Measurements from ENCODE around the gene HSPA6.
"Not testable (repeated sequence)": the region's sequence is repeated elsewhere in the genome, so short reads cannot be mapped to it uniquely, and the experiment has no call there.

HSPA6 gene

GRCh38 chr1:161538925-161539479 lies 14.7 kb downstream of the HSPA6 start:
- not testable (repeated sequence) for DNase-seq

DNA sequence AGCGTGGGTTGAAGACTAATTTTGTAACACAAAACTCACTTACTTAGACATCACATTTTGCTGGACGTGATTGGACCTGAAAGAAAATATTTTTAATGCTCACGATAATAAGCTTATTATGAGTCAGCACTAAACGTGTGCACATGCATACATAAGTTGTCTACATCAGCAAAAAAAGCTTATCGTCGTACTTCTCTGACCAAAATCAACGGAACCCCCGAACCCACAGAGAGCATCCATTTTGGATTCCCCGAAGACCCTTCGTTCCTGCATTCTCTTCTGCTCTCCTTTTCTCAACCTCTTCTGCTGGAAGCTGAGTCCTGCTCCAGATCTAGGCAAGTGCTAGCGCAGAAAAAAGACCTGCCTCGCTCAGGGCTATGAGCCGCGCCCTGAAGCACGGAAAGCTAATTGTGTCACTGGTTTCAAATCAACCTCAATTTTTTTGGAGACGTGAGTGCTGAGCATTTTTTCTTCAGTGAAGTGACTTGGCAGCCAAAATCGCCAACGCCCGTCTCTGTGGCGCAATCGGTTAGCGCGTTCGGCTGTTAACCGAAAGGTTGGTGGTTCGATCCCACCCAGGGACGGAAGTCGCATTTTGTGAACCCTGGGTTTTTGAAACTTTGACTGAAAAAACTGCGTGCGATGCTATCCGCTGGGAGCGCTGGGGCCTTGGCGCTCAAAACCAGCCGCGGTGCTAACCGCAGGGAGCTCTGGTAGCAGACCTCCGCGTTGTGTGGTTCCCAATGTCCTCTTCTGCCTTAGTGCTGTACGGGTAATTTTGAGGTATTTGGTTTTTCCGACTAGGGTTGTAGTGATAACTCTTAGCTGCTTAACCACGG lies 15.6 kb downstream of the HSPA6 start:
- DNase-seq = not testable (repeated sequence)

- not testable (repeated sequence) for DNase-seq
These were observed 16.2 kb downstream of the HSPA6 start for GRCh38 chr1:161540570-161540960.

DNA sequence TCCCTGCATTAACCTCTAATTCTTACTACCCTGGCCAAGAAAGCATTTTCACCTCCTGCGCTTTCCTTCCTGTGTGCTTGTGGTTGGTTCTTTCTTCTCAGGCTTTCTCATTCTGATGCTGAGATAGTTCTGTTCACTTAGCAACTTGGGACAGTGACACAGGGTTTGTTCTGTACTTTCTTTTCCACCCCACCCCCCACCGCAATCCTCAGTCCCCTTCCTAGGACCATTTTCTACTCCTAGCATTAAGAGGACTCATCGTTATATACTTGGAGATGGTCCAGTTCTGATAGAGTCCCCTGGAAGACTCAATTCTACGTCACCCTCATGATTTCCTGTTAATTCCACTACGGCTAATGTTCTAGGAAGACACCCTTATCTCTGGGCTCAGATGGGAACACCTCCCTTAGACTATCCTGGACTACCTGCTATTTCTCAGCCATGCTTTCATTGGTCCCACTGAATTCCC lies 17.8 kb downstream of the HSPA6 start:
- not testable (repeated sequence) for DNase-seq

- DNase-seq = not testable (repeated sequence)
These were observed 18.8 kb downstream of the HSPA6 start for GRCh38 chr1:161543125-161543524.

DNA sequence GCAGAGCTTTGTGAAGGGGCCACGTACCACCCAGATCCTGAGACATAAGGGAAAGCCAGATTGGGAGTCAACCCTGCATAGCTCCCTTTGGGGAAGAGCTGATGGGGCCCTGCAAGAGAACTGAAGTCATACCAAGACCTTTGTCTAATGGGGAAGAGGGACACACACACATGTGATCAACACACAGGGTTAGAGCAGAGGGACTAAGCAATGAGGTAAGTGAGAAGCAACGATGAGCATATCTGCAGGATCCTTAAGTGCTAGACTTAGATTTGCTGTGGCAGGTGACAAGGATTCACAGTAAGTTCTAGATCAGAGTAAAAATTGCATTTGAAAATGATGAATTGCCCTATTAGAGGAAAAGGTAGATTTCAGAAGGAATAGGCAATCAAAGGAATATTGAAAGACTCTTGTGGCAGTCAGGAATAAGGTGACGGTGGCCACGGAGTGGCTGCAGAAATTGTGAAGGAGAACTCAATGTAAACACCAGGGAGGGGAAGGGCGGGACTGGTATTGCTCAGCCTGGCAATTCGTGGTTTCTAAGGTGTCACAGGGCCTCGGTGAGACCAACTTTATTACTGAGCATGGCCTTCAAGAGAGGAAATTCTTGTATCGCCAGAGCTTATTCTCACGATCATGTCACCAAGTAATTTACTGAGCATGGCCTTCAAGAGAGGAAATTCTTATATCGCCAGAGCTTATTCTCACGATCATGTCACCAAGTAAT lies 20.8 kb downstream of the HSPA6 start:
- not testable (repeated sequence) for DNase-seq

DNA sequence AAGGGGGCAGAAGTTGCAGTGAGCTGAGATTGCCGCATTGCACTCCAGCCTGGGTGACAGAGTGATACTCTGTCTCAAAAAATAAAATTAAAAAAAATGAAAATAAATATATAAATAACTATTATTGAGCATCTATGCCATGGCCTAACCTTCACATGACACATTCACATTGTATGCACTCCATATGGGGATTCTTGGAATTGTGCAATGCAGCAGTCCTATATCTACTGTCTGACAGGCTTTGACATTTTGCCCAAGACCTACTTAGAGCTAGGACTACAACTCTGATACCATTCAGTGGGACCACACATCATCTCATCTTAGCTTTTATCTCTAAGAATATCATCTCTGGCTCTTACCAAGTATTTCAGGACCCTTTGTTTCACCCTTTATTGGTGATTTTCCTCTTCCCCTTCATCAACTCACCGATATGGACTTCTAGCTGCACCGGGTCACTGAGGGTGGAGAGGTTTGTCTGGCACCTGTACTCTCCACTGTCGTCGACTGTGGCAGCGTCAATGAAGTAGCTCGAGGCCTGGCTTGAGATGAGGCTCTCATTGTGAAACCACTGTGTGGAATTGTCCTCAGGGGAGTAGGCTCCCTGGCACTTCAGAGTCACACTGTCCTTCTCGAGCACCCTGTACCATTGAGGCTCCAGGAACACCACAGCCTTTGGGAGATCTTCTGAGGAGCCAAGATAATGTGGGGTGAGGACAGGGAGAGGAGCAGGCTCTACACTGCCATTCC lies 23.8 kb downstream of the HSPA6 start:
- not testable (repeated sequence) for DNase-seq

DNA sequence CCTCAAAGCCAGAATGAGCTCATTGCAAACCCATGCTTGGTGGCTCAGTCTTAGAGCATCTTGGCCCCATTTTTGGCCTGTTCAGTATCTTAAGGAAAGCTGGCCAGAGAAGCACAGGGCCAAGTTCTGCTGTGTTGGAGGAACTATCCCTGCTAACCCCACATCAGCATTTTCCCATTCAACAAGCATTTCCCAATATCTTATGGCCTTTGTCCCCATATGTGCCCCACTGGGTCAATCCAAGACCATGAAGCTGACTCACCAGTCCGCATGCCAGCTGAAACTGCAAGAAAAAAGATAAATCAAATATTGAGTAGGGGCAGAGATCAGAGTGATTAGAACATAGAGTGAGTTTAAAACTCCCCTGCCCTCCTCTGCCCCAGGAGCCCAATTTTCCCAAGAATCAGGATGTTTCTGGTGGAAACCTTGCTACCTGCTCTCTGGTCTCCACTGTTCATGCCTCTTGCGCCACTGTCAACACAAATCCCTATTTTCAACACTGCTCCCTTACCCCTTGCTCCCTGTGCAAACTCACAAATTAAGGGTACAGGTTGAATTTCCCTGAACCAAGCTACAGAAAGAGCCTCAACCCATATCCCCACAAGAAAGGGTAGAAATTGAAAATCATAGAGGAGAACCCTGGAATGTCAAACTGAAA lies 24.5 kb downstream of the HSPA6 start:
- DNase-seq = not testable (repeated sequence)

GRCh38 chr1:161549652-161550051 lies 25.3 kb downstream of the HSPA6 start, which contains the start of gene FCGR3A:
TSS of gene FCGR3A (minus strand) at chr1:161549818. CDS start at chr1:161549736, 82 bp downstream.
- DNase-seq = no peak

DNA sequence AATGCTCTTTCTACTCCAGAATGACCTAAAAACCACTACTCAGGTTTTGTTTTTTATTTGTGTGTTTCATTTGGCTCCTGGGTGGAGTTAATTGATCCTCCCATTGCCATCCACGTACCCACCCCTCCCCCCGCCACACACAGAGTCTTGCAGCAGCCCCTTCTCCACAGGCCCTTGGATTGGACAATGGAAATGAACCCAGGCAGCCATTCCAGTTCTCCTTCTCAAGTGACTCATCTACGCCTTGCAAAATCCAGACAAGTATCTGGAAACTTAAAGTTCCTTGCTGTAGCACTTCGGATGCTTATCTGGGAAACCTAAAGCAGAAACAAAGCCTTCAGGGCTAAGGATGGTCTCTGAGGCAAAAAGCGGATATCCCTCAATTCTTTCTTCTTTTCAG lies 26.6 kb downstream of the HSPA6 start:
- DNase-seq = not testable (repeated sequence)

DNA sequence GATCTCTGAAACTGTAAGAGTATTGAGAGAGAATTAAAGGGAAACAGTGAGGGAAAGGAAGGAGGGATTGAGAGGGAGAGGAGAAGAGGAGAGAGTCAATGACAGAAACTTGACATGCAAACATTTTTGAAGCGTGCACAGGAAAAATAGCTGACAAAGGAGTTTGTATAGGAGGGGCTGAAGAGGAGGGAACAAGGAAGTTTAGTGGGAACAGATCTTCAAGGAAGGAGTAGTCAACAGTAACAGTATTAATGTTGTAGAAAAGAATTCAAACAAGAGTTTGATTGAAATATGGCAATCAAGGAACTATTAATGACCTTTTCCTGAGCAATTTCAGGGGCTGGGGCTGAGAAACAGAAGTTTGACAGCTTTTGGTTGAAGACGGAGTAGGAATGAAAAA lies 29.3 kb downstream of the HSPA6 start:
- not testable (repeated sequence) for DNase-seq

DNA sequence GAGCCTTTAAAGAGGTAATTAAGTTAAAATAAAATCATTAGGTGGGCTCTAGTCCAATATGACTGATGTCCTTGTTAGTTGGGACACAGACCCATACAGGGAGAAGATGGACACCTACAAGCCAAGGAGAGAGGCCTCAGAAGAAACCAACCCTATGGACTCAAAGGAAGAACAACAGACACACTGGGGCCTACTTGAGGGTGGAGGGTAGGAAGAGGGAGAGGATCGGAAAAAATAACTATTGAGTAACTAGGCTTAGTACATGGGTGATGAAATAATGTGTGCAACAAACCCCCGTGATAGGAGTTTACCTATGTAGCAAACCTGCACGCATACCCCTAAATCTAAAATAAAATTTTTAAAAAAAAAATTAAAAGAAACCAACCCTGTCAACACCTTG lies 30.0 kb downstream of the HSPA6 start:
- not testable (repeated sequence) for DNase-seq

GRCh38 chr1:161554815-161555417 lies 30.6 kb downstream of the HSPA6 start:
- DNase-seq = not testable (repeated sequence)

DNA sequence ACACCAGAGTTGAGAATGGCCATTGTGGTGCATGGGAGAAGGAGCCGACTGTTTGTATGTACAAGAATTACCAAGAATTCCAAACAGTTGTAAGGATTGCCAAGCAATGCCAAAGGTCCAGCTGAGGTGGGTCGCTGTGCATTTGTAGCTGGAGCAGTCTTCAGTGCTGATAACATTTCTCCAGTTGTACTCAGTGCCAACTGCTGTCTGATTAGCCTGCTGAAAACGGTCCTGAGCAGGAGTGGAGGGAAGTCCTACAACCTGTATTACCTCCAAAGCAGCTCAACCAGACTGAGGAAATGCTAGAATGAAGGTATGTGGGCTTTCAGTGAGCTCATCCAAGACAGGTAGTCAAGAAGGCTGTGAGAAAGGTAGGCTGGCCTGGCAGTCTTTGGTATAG lies 31.8 kb downstream of the HSPA6 start:
- not testable (repeated sequence) for DNase-seq

DNA sequence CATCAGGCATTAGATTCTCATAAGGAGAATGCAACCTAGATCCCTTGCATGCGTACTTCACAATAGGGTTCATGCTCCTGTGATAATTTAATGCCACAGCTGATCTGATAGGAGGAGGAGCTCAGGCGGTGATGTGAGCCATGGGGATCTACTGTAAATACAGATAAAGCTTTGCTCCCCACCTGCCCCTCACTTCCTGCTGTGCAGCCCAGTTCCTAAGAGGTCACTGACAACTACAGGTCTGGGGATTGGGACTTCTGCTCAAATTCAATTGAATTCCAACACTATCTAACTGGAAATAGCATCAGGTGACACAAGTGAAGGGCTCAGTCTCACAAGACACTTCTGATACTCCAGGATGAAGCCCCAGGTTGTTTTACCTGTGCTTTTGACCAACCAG lies 32.6 kb downstream of the HSPA6 start:
- not testable (repeated sequence) for DNase-seq

GRCh38 chr1:161557506-161558450 lies 33.4 kb downstream of the HSPA6 start:
- not testable (repeated sequence) for DNase-seq

DNA sequence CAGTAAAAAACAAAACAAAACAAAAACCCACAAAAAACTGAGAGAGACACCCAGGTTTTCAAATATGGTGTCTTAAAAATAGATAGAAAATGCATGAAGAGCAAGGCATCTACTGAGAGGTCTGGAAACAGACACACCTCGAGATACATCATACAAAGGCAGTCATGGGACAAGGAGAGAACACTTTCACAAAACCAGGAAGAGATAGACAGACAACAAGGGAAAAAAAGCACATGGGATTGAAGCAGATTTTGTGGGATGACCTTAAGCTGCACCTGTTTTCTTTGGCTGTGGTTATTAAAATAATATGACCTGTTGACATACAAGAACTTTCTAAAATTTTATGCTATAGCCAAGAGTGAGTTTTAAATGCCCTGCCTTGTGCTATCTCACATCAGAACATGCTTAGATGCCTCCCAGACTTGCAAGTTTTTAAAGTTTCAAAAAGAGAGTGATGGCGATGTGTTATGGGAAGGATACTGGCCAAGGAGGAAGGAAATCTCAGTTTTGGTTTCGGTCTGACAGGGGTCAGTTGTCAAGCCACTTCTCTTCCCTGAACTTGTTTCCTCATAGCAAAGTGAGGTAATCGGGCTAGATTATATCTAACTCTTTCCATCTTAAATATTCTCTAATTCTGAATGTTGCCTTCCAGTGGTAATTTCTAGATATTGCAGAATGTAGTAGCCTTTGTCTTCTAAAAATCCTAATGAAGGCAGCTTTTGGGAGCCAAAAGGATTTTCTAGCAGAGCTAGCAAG lies 36.8 kb downstream of the HSPA6 start:
- DNase-seq = not testable (repeated sequence)

DNA sequence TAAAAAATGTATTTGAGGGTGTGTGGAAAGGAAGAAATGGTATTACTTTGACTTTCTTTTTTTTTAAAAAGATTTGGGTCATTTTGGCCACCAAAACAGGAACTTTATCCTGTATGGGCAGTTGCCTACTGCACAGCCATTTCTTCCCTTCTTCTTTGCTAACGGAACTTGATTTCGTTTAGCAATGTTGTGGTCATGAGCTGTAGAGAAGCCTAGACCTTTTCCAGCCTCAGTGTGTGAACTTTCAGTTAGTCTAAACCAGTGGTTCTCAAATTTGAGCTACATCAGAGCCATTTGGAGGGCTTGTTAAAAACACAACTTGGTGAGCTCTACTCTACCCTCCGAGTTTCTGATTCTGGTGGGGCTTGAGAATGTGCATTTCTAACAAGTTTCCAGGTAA lies 38.1 kb downstream of the HSPA6 start:
- DNase-seq = not testable (repeated sequence)

- not testable (repeated sequence) for DNase-seq
These were observed 39.2 kb downstream of the HSPA6 start for GRCh38 chr1:161563522-161563921.

GRCh38 chr1:161566602-161566960 lies 42.2 kb downstream of the HSPA6 start:
- not testable (repeated sequence) for DNase-seq

Measured in NCI-H187 treated with DMSO at 0.1 percent for 48 hours (cell line).